Limb (tissue), 2 donors: Measurements from ENCODE around the gene DMD.
A peak's percentile ranks its signal among the peaks of the same experiment; 100 is the strongest.
"Not testable (repeated sequence)": the region's sequence is repeated elsewhere in the genome, so short reads cannot be mapped to it uniquely, and the experiment has no call there.

Experiments
- DNase-seq, 2 donors: peaks; one replicate each; pipeline ENCODE4 v3.0.0-alpha.2; 2016; ENCODE audit errors: extremely low spot score in 2 of 2

Gene DMD

DNA sequence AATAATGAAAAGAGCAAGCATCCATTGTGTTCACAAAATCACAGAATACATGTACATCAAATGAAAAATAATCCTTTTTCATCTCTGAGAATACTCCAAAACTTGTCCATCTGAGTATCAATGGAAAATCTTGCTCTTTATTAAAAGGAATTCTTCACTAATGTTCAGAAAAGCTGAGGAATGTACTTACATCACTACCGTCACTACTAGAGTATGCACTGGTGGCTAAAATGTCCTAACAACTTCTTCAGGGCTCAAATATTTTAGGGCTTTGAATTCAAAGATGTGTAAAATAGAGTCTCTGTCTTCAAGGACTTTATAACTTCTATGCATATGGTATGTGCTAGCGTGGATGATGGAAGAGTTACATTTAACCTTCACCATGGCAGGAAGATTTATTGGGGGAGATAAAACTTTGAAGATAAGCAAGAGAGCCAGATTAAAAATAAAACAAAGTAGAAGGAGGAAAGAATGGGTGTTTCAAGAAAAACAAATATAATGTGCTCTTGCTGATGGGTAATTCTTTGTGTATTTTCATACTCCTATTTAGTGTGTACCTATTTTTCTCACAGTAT, 55.1 kb downstream of the DMD start:
- no peak for DNase-seq

DNA sequence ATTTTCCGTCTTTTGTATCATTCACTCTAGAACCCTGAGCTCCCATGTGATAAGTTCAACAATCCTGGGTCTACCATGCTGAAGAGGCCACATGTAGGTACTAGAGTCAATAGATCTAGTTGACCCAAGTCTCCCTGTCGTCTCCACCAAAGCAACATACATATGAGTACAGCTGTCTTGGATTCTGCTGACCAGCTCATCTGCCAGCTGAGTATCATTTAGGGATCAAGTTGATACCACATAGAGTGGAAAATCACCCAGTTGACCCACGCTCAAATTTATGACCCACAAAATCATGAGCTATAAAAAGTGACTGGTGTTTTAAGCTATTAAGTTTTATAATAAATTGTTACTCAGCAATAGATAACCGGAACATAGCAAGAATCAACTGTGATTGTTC, 61.8 kb downstream of the DMD start:
- DNase-seq: no peak

DNA sequence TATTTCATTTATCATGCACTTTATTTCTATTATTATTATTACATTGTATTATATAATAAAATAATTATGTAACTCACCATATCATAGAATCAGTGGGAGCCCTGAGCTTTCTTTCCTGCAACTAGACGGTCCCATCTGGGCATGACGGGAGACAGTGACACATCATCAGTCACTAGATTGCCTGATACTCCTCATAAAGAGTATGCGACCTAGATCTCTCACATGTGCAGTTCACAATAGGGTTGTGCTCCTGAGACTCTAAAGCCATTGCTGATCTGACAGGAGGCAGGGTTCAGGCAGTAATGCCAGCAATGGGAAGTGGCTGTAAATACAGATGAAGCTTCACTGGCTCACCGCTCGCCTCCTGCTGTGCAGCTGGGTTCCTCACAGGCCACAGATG, 62.3 kb downstream of the DMD start:
- no peak for DNase-seq

DNA sequence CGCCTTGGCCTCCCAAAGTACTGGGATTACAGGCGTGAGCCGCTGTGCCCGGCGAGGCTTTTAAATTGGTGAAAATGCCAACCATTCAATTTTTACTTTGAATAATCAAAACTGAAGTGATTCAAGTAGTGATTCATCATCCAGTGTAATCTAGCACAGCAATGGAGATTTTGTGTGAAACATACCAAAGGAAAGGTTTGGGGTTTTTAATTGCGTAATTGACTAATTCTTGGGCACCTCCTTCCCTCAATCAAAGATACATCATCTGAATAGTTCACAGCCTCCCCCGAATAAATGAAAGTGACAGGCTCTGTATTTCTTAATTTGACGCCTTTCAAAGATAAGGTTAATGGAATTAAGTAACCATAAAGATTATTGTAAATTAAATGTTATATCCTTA, 69.0 kb downstream of the DMD start:
- no peak for DNase-seq

DNA sequence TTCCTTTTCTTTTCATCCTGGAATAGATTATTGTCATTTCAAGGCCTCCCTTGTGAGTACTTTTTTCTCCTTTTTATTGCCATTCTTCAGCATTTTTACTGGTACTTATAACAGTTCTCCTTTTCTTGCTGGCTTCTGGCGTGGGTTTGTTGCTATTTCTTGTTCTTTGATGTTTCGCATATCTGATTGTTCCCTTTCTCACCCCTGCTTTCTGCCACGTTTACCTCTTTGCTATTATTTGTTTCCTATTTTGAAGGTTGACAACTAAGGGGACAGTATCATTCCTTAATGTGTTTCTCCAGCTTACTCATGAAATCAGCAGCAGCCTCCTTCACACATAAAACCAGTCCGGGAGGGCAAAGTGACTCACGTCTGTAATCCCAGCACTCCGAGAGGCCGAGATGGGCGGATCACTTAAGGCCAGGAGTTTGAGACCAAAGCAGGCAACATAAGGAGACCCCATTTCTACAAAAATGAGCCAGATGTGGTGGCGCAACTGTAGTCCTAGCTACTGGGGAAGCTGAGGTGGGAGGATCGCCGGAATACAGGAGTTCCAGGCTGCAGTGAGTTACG, 72.6 kb downstream of the DMD start:
- DNase-seq: no peak

DNA sequence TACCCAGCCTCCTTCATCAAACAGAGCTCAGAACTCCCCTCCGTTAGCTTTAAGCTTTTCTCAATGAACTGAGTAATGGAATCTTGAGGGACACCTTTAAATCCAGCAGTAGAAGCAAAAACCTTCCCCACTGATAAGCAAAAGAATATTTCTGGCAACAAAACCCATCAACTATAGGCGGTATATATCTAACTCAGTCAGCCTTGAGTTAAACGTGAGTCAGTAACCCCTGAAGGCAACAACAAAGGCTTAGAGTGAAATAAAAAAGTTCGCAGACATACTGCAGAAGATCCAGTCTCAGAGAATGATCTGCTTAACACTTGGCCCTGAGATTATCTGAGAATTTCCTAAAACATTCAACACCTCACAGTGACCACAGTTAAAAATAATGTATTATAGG, 77.2 kb downstream of the DMD start:
- no peak for DNase-seq

DNA sequence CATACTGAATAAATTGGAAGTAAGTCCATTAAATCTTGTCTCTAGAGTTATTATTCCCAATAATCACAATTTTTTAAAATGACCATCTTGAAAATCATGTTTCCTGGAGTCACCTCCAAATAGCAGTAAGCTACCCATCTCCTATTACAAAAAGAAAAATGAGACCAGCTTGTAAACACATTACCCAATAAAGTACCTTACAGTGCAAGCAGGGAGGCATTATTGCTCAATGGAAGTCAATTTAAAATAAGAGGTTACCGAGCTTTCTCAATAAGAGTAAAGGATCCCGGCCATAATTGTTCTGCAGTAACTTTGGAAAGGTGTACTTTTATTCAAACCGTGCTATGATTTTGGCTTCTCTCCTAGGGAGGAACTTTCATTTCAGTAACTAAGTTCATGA, 78.0 kb downstream of the DMD start:
- no peak for DNase-seq

DNA sequence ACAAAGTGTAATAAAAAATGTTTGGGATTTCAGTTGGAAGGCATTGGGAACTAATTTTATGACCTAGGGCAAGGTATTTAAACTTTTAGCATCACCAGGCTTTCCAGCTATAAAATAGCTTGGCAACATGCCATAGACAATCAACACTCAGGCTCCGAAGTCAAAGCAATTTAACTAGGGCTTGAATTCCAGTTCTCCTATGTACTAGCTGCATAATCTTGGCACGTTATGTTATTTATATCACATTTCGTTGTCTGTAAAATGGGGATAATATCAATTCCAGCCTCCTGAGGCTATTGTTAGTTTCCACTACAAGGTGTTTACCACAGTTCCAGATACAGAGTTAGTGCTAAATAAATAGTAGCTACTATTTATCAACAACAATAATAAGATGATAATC, 78.8 kb downstream of the DMD start:
- no peak for DNase-seq

DNA sequence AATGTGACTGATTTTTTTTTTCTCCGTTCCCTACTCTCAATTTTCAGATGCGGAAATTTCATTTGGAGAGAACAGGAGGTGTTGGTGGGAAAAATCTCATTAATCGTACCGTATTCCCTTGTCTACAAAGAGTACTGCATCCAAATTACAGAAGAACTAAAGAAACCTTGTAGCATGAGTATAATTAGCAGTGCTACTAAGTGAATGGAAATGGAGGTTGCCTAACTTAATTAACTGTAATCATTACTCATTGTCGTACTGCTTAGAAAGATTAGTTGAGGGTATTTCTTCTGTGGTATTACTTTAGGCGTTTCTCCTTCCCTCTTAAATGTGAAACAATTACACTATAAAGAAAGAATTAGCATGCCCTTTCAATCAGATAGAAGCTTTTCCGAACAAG, 81.7 kb downstream of the DMD start:
- DNase-seq: no peak

DNA sequence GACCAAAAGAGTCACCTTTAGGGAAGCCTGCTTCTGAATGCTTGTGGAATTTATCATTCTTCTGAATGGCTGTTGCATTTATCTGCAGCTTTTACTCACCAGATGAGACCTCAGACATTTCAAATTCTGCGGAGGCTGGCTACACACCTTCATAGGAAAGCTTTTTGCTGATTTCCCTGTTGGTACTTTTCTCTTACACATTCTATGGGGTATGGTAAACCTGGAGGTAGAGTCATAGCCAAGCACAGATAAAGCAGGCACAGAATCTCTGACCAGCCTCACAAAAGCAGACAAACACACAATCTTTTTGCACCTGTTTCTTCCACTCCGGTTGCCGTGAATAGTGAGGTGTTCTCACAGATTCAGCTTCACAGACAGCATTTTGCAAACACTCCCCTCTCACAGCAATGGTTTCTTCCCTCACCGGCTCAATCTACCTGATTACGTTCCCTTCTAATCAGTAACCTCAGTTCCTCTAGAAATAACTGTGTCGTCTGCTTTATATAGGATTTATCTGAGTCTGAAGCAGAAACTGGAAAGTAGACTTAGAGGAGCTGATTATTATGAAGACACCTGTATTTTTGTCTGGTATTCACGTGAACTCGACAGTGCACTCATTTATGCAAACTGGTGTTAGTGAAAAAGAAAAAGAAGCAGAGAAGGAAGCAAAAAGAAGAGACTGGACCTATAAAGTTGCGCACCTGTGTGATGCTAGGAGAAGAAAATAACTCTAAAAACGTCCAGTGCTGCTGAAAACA, 83.1 kb downstream of the DMD start:
- no peak for DNase-seq

DNA sequence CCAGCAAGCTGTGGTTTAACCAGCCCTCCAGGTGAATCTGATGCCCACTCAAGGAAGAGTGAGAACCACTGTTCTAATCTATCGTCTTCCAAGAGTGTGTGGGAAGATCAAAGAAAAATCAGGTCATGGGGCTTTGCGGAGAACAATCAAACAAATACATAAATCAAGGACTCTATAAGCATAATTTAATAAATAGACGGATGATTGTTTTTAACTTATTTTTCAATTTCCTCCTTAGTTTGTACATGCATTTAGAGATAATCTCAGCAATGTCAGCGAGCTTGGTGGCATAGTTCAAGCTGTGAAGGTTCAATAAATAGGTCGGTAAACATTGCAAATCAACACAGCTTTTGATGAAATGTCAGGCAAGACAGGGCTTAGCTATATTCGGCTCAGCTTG, 84.9 kb downstream of the DMD start:
- DNase-seq: no peak

DNA sequence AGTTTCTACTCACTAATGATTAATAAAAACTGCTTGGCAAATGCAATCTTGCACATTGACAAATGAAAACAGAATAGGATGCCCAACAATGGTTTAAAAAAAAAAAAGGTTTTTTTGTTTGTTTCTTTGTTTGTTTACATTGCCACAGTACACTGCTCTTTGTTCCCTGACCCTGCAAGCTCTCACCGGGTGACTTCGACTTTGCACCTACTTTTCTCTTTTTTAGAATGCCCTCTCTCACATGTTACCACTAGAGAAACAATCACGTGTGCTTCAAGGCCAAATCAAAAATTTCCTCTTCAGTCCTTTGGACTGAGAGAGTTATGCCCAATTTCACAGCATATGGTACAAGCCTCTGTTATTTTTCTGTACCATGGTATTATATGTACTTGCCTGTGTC, 101.5 kb downstream of the DMD start:
- no peak for DNase-seq

DNA sequence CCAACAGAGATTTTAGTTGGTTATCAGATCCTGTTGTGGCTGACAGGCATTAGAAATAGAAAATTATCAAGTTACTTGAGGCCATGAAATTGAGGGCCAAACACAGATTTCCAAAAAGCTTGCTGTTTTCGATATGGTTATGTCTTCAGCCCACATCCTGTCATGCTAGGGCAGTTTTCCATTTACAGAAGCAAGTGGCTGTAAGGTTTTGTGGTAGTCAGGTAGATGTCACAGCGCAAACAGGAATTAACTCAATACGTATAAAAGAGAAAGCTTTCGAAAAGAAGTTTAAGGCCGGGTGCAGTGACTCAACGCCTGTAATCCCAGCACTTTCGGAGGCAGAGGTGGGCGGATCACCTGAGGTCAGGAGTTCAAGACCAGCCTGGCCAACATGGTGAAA, 104.6 kb downstream of the DMD start:
- DNase-seq: no peak

DNA sequence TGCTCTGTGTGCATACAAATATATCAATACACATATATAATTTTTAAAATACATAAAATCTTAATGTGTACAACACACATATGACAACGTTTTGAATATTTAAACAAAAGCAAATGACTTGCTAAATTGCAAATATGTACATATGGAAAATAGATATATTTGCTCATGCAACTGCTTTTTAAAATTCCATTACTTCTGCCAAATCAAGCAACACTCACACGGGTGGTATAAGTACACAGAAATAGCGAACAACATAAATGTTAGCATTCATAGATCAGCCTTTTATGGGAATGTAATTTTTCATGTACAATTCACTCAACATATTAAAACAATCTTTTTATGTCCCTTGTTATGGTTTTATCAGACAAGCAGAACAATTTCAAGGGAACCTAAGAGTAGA, 116.3 kb downstream of the DMD start:
- DNase-seq: peak in 1 of 2 donors; percentile 1

DNA sequence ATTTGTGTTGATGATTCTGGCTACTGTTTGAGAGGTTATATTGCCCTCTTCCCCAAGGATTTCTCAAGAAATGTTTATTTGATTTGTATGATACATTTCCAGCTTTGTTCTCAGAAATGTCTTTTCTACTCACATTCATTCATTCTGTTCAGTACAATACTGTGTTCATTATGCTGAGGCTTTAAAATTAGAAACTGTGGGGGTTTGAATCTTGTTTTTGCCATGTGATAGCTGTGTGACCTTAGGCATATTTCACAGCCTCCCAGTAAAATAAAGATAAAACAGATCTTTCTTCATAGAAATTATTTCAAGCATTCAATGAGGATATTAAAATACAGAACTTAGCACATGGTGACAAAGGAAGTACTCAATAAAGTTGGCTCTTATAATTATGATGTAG, 123.9 kb downstream of the DMD start:
- DNase-seq: no peak

DNA sequence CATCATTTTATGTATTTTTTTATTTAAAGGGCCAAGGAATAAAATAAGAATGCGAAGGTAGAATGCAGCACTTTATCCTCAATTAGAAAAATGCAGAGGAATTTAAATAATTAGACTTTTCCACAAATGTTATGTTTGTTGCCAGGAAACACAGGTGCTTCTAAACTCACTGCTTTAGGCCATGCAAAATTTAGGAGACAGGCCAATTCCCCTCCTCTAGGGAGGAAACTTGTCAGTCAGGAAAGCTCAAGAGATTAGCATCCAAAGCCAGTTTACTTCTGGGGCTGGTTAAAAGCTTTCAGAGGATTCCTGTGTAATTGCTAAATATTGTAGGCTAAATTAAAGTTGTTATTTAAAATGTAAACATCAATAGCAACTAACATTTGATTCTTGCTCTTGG, 124.5 kb downstream of the DMD start:
- DNase-seq: no peak

DNA sequence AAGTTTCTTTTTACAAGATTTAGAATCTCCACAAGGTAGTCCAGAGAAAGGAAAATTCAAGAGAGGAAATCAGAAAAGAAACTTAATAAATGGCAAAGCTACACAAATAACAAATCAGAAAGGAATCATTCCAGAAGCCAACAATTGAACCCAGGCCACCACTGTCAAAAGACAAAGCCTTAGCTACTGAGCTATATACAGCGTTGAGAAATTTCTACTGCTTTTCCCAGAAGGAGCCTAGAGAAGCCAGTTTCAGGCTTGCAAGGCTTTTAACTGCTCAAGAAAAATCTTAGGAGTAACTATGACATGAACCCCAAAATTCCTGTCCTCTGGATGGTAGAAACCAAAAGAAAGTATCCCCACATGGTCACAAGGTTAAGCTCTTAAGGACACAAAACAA, 129.0 kb downstream of the DMD start:
- no peak for DNase-seq

DNA sequence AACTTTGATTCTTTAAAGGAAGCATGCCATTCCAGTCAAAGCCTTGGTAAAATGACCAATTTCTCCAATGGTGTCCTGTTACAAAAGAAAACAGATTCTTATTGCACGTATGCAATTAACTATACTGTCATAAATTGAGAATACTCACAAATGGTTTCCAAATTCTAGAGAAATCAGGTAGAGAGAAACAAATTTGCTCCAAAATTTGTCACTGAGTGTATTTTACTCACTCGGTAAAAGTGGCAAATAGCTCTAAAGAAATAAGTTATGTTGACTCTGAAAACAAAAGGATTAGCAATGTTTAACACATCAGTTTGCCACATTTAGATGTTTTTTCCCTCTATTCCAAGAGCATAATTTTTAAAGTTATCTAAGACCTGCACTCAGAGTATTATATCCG, 133.1 kb downstream of the DMD start:
- DNase-seq: no peak

DNA sequence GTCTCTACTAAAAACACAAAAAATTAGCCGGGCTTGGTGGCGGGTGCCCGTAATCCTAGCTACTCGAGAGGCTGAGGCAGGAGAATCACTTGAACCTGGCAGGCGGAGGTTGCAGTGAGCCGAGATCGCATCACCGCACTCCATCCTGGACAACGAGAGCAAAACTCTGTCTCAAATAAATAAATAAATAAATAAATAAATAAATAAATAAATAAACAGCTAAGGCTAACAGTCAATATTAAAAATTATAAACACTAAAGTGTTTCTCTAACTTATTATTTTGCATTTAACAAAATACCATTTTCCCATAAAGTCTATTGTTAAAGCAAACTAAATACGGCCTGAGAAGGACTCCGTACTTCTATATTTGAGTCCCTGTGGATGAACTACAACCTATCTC, 137.7 kb downstream of the DMD start:
- not testable (repeated sequence) for DNase-seq

DNA sequence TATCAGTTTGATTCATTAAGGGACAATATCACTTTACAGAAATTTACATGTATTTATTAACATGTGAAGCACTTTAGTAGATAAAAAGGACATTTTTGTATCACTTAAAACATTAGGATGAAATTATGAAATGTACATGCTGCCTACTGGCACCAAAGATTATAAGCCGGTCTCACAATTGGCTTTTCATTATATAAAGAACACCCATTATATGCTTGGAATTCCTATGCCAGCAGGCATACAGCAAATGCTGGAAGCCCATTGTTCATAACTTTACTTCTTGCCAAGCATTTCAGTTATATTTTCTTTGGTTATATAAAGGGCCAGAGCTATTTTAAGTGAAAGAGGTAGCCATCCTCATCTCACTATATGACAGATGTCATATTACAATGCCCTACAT, 145.9 kb downstream of the DMD start:
- no peak for DNase-seq

DNA sequence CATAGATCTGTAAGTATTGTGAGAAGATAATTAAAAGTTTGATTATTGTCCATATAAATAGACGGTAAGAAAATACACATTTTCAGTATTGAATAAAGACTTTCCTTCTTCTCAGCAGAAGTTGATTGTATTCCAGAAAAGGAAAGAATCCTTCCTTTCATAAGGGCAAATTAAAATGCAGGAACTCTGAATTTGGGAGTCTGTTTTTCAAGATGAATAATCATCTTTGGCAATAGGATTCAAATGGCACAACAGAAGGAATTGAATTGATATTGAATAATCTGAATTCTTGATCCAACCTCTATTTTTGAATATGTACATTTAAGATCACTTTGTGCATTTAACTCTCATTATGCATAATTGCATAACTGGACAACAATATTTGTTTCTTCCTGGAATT, 149.3 kb downstream of the DMD start:
- no peak for DNase-seq

DNA sequence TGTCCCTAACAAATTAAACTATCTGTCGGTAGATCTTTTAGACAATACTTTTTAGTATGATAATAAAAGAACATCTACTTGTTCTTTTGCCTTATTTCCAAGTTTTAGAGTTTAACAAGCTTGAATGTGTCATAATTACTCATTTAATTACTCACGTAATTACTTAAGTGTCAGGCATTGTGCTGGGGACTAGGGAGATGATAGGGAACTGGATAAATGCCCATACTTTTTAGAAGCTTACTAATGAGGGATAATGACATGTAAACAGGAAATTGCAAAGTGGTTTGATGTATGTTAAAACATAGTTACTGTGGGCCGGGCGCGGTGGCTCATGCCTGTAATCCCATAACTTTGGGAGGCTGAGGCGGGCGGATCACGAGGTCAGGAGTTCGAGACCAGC, 158.3 kb downstream of the DMD start:
- no peak for DNase-seq

DNA sequence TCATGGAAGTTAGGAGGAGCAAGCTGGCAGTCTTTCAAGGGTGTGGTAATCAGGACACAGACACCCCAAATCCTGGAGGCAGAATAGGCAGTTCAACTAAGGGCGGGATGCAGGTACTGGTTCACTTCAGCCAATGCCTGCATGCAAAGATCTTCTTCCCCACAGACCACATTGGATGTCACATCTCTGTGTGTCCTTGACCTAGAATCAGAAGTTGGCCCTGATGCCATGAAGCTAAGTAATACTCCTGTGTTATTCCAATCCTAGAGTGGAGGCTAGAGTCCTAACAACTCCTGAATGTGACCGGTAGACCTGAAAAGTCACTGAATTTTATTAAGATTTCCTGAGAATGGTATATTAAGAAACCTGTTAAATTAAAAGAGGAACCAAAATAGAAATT, 165.5 kb downstream of the DMD start:
- no peak for DNase-seq
